Neural progenitor cell (in vitro differentiated cells): Measurements from ENCODE around the gene TOB1.

ENCODE experiments used
- CTCF ChIP-seq: fragments of 200-600 bp; sonication (generic); IDR thresholded peaks from 2 replicates; pipeline ENCODE4 v1.5.1; 2017; ENCODE audit warnings: antibody characterized with exemption, mild to moderate bottlenecking
- EZH2 ChIP-seq: fragments of 200-600 bp; sonication (generic); IDR thresholded peaks from 2 replicates; pipeline ENCODE4 v1.6.1; 2017; ENCODE audit warnings: antibody characterized with exemption, mild to moderate bottlenecking, moderate library complexity
- EZH2phosphoT487 ChIP-seq: fragments of 200-600 bp; sonication (generic); IDR thresholded peaks from 2 replicates; pipeline ENCODE4 v1.6.1; 2017; ENCODE audit warnings: antibody characterized with exemption

GRCh38 chr17:50853015-50853615 lies 13.0 kb downstream of the TOB1 start:
- no peak for TF ChIP-seq CTCF
- TF ChIP-seq EZH2: no peak
- TF ChIP-seq EZH2phosphoT487: no peak
